HepG2 (cell line): ENCODE results near the gene PMPCB. TPM values are rescaled to one million over a fixed set of nuclear protein-coding genes. Genes with fewer than 3 reads are reported as not detected.

Experiments
- ASH2L ChIP-seq: fragments of 300-600, 200-600 bp; sonication (generic); IDR thresholded peaks from 2 replicates; pipeline ENCODE4 v1.7.0; 2017; ENCODE audit warnings: low read depth, mild to moderate bottlenecking, moderate library complexity, mixed read lengths, low read length; ENCODE audit not compliant: insufficient read length
- ATRX ChIP-seq: sonication (generic); formaldehyde crosslinking; IDR thresholded peaks from 2 replicates; pipeline ENCODE4 v1.4.0; 2020; ENCODE audit warnings: missing genetic modification reagents, borderline replicate concordance
- CHCHD3 ChIP-seq: sonication (generic); formaldehyde crosslinking; IDR thresholded peaks from 2 replicates; pipeline ENCODE4 v1.8.0; 2022; ENCODE audit warnings: mild to moderate bottlenecking, missing genetic modification reagents, moderate library complexity
- HNRNPLL ChIP-seq: fragments of 200-400 bp; formaldehyde crosslinking; IDR thresholded peaks from 2 replicates; pipeline ENCODE4 v1.6.1; 2017; ENCODE audit warnings: mild to moderate bottlenecking, low read depth, low read length; ENCODE audit not compliant: poor library complexity, severe bottlenecking
- MTA3 ChIP-seq: sonication (generic); formaldehyde crosslinking; IDR thresholded peaks from 2 replicates; pipeline ENCODE4 v1.4.0; 2020; ENCODE audit warnings: missing genetic modification reagents
- NFE2 ChIP-seq: sonication (generic); formaldehyde crosslinking; IDR thresholded peaks from 2 replicates; pipeline ENCODE4 v1.4.0; 2020; ENCODE audit warnings: missing genetic modification reagents
- NR2F2 ChIP-seq: IDR thresholded peaks from 2 replicates; pipeline ENCODE4 v1.6.1; 2012; ENCODE audit warnings: low read depth, inconsistent platforms, borderline replicate concordance
- SRSF1 ChIP-seq: fragments of 200-400 bp; formaldehyde crosslinking; optimal IDR thresholded peaks from 2 replicates; pipeline ENCODE3; 2017; ENCODE audit warnings: mild to moderate bottlenecking, low read depth, low read length, moderate library complexity
- YEATS4 ChIP-seq: sonication (generic); formaldehyde crosslinking; IDR thresholded peaks from 2 replicates; pipeline ENCODE4 v1.4.0; 2020; ENCODE audit warnings: missing genetic modification reagents, borderline replicate concordance
- ZNF652 ChIP-seq: IDR thresholded peaks from 2 replicates; pipeline ENCODE4 v1.6.1; 2016; ENCODE audit warnings: low read depth, borderline replicate concordance
- ZNF792 ChIP-seq: IDR thresholded peaks from 2 replicates; pipeline ENCODE4 v1.6.1; 2016
- polyA plus RNA-seq, 8 experiments: library from polyadenylated mRNA; depleted of rRNA in 3 of 8; stranded (reverse) in 7 of 8; unstranded in 1 of 8; fragments of >200 nt; fragmentation: Illumina TruSeq in 4 of 8; extraction: Trizol in 4 of 8; gene quantifications; 2 replicates each; pipeline versions ENCODE4 v1.2.1 to v1.2.3, GENCODE V29; 2011 to 2016; ENCODE audit warnings: low read depth in 4 of 8, missing spikeins in 1 of 8, mixed read lengths in 1 of 8; ENCODE audit not compliant: insufficient read depth in 1 of 8
- total RNA-seq, 5 experiments: library from RNA; depleted of rRNA; stranded (reverse); fragments of >200 nt; fragmentation: Illumina TruSeq; extraction: Trizol; gene quantifications; 2 replicates each; pipeline ENCODE4 v1.2.3, GENCODE V29; 2016; ENCODE audit warnings: low read depth in 1 of 5
- TF ChIP-seq, protein P1 (sequence below): sonication (generic); formaldehyde crosslinking; IDR thresholded peaks from 2 replicates; pipeline ENCODE4 v1.8.1; 2023; ENCODE audit warnings: mild to moderate bottlenecking, missing genetic modification reagents
- TF ChIP-seq, protein P2 (sequence below): sonication (generic); formaldehyde crosslinking; IDR thresholded peaks from 2 replicates; pipeline ENCODE4 v1.4.0; 2020; ENCODE audit warnings: missing genetic modification reagents
- TF ChIP-seq, protein P3 (sequence below): sonication (generic); formaldehyde crosslinking; IDR thresholded peaks from 2 replicates; pipeline ENCODE4 v1.4.0; 2020; ENCODE audit warnings: missing genetic modification reagents, borderline replicate concordance
- TF ChIP-seq, protein P4 (sequence below): sonication (generic); formaldehyde crosslinking; IDR thresholded peaks from 2 replicates; pipeline ENCODE4 v1.4.0; 2020; ENCODE audit warnings: missing genetic modification reagents
- TF ChIP-seq, protein P5 (sequence below): sonication (generic); formaldehyde crosslinking; IDR thresholded peaks from 2 replicates; pipeline ENCODE4 v1.5.0; 2020; ENCODE audit warnings: mild to moderate bottlenecking, missing genetic modification reagents

PMPCB gene
- total and polyA plus RNA-seq, 2 of the 13 experiments (the other 11 are each of a cell fraction or from before 2014, with no cell fraction given) = 80.8 to 124 TPM

DNA sequence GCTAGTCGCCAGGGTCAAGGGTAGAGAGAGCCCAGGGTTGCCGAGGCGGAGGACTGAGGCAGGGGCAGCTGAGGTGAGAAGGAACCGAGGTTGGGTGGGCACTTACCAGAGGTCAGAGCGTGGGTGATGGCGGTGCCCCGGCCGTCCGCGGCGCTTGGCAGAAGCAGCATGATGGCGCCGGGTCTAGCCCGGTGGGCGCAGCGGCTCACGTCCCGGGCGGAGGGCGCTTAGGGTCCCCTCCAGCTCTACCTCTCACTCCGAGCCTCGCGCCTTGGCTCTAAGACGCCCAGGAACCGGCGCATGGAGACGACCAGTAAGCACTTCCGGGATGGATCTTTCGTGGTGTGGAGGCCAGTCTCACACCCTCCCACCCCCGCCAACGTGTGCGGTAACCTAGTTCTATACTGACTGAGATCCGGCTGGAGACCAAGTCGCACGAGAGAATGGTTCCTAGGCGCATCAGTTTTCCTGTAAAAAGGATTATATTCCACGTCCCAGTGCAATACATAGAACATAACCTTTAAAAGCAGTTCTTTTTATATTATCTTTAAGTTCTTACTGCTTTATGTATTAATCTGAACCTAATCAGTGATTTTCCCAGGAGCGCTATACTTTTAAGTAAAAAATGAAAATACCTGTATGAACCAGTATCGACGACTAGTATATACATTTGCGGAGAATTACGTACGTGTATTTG lies 47.4 kb downstream of the PMPCB start, which contains the start of gene DNAJC2 (continued):
- TF ChIP-seq YEATS4 (CRISPR knock-in tag) = peak; percentile 99
- TF ChIP-seq, protein P1, sequence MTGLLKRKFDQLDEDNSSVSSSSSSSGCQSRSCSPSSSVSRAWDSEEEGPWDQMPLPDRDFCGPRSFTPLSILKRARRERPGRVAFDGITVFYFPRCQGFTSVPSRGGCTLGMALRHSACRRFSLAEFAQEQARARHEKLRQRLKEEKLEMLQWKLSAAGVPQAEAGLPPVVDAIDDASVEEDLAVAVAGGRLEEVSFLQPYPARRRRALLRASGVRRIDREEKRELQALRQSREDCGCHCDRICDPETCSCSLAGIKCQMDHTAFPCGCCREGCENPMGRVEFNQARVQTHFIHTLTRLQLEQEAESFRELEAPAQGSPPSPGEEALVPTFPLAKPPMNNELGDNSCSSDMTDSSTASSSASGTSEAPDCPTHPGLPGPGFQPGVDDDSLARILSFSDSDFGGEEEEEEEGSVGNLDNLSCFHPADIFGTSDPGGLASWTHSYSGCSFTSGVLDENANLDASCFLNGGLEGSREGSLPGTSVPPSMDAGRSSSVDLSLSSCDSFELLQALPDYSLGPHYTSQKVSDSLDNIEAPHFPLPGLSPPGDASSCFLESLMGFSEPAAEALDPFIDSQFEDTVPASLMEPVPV (CRISPR knock-in tag) = 0 out of 2 replicates have a peak, but pooled peaks have one; percentile 78
- TF ChIP-seq, protein P2, sequence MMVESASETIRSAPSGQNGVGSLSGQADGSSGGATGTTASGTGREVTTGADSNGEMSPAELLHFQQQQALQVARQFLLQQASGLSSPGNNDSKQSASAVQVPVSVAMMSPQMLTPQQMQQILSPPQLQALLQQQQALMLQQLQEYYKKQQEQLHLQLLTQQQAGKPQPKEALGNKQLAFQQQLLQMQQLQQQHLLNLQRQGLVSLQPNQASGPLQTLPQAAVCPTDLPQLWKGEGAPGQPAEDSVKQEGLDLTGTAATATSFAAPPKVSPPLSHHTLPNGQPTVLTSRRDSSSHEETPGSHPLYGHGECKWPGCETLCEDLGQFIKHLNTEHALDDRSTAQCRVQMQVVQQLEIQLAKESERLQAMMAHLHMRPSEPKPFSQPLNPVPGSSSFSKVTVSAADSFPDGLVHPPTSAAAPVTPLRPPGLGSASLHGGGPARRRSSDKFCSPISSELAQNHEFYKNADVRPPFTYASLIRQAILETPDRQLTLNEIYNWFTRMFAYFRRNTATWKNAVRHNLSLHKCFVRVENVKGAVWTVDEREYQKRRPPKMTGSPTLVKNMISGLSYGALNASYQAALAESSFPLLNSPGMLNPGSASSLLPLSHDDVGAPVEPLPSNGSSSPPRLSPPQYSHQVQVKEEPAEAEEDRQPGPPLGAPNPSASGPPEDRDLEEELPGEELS (CRISPR knock-in tag) = peak; percentile 56
- peak; percentile 41 for TF ChIP-seq HNRNPLL
- peak; percentile 89 for TF ChIP-seq ZNF792 (CRISPR knock-in tag)
- TF ChIP-seq, protein P3, sequence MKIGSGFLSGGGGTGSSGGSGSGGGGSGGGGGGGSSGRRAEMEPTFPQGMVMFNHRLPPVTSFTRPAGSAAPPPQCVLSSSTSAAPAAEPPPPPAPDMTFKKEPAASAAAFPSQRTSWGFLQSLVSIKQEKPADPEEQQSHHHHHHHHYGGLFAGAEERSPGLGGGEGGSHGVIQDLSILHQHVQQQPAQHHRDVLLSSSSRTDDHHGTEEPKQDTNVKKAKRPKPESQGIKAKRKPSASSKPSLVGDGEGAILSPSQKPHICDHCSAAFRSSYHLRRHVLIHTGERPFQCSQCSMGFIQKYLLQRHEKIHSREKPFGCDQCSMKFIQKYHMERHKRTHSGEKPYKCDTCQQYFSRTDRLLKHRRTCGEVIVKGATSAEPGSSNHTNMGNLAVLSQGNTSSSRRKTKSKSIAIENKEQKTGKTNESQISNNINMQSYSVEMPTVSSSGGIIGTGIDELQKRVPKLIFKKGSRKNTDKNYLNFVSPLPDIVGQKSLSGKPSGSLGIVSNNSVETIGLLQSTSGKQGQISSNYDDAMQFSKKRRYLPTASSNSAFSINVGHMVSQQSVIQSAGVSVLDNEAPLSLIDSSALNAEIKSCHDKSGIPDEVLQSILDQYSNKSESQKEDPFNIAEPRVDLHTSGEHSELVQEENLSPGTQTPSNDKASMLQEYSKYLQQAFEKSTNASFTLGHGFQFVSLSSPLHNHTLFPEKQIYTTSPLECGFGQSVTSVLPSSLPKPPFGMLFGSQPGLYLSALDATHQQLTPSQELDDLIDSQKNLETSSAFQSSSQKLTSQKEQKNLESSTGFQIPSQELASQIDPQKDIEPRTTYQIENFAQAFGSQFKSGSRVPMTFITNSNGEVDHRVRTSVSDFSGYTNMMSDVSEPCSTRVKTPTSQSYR (CRISPR knock-in tag) = 0 out of 2 replicates have a peak, but pooled peaks have one; percentile 48
- peak; percentile 72; the same call in 1 of the 2 replicates for TF ChIP-seq CHCHD3 (CRISPR knock-in tag)
- peak; percentile 96 for TF ChIP-seq ASH2L
- TF ChIP-seq MTA3 (CRISPR knock-in tag) = no peak
- no peak for TF ChIP-seq NR2F2
- no peak for TF ChIP-seq SRSF1
- TF ChIP-seq NFE2 = no peak
- TF ChIP-seq, protein P4, sequence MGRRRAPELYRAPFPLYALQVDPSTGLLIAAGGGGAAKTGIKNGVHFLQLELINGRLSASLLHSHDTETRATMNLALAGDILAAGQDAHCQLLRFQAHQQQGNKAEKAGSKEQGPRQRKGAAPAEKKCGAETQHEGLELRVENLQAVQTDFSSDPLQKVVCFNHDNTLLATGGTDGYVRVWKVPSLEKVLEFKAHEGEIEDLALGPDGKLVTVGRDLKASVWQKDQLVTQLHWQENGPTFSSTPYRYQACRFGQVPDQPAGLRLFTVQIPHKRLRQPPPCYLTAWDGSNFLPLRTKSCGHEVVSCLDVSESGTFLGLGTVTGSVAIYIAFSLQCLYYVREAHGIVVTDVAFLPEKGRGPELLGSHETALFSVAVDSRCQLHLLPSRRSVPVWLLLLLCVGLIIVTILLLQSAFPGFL = no peak
- no peak; the same call in 1 of the 2 replicates for TF ChIP-seq ZNF652
- TF ChIP-seq ATRX = no peak
- TF ChIP-seq, protein P5, sequence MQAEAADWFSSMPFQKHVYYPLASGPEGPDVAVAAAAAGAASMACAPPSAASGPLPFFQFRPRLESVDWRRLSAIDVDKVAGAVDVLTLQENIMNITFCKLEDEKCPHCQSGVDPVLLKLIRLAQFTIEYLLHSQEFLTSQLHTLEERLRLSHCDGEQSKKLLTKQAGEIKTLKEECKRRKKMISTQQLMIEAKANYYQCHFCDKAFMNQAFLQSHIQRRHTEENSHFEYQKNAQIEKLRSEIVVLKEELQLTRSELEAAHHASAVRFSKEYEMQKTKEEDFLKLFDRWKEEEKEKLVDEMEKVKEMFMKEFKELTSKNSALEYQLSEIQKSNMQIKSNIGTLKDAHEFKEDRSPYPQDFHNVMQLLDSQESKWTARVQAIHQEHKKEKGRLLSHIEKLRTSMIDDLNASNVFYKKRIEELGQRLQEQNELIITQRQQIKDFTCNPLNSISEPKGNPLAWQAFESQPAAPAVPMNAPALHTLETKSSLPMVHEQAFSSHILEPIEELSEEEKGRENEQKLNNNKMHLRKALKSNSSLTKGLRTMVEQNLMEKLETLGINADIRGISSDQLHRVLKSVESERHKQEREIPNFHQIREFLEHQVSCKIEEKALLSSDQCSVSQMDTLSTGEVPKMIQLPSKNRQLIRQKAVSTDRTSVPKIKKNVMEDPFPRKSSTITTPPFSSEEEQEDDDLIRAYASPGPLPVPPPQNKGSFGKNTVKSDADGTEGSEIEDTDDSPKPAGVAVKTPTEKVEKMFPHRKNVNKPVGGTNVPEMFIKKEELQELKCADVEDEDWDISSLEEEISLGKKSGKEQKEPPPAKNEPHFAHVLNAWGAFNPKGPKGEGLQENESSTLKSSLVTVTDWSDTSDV = no peak
